Left forelimb (tissue), 1 donor: ENCODE results near the gene PRR5L.
"Not testable (repeated sequence)": the region's sequence is repeated elsewhere in the genome, so short reads cannot be mapped to it uniquely, and the experiment has no call there.

Experiments
- DNase-seq: peaks from one replicate; pipeline ENCODE4 v3.0.0-alpha.2; 2018; ENCODE audit warnings: low spot score

PRR5L gene

DNA sequence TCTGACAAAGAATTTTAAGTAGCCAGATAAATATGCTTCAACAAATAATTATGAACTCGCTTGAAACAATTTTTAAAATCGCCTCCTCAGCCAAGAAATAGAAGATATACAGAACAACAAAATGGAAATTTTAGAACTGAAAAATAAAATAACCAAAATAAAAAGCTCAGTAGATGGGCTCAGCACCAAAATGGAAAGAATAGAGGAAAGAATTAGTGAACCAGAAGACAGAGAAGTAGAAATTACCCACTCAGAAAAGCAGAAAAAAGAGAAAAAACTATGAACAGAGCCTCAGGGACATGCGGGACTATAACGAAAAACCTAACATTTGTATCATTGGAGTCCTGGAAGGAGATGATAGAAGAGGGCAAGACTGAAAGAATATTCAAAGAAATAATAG, 14.2 kb upstream of the PRR5L start:
- DNase-seq = no peak

DNA sequence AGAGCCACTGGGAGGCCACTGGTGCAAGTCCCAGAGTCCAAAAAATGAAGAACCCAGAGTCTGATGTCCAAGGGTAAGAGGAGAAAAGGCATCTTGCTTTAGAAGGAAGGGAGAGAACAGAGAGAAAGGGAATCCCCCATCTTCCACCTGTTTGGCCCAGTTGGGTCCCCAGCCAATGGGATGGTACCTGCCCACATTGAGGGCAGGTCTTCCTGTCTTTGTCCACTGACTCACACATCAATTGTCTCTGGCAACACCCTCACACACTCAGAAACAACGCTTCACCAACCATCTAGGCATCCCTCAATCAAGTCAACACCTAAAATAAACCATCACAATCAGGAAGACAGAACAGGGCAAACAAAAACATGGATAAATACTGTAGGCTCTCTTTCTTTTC, 13.2 kb upstream of the PRR5L start:
- DNase-seq = no peak

DNA sequence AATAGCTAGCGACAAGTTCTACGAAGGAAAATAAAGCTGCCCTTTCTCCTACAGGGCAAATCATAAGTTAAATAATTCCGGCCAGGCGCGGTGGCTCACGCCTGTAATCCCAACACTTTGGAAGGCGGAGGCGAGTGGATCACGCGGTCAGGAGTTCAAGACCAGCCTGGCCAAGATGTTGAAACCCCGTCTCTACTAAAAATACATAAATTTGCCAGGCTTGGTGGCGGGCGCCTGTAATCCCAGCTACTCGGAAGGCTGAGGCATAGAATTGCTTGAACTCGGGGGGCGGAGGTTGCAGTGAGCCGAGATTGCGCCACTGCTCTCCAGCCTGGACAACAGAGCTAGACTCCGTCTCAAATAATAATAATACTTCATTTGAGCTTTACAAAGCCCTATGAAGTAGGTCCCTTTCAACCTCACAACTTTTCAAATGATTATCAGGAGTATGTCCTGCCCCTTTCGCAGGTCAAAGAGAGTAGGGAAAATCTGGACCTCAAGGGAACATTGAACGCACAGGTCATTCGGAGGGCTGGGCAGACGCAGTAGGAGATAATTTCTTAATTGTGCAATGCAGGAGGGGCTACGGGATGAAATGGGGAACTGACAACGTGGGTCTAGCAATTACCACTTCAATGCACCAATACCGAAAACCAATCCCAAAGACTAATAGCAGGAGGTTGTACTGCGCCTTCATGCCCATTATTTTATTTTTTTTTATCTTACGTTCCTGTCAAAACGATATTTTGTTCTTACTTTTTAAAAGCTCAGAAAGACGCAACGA, 7.5 kb upstream of the PRR5L start:
- no peak for DNase-seq

- peak; percentile 94 for DNase-seq
Measured at GRCh38 chr11:36289226-36289852, 6.7 kb upstream of the PRR5L start, which contains the start of gene COMMD9. Gene COMMD9 (minus strand): TSS chr11:36289424. CDS start chr11:36289412, 12 bp downstream.

GRCh38 chr11:36292311-36292722, 3.8 kb upstream of the PRR5L start:
- DNase-seq = no peak

DNA sequence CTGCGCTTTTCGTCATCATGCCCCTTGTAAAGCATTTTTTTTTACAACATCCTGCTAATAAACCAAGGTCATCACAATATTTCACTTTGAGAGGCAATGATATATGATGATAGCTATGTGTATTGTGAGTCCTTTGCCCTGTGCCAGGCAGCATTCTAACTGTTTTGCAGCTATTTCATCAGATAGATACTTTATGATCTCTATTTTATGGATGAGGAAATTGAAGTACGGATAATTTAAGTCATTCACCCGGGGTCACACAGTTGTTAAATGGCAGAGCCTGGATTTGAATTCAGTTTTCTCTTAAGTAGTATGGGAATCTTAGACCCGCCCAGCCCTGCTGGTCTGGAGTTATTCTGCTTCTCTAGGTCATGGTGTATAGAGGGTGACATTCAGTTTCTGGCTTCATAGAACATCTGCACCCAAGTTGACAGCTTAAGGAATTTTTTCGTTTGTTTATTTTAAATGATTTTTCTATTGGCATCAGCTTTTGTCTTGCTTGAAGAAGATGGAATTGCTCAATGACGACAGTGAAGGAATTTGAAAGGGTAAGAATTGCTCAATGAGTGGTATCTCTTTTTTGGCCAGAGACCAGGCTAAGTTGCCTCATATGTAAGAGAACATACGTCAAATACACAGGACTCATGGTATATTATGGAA, 926 bp downstream of the PRR5L start:
- no peak for DNase-seq

GRCh38 chr11:36300650-36301049, 4.6 kb downstream of the PRR5L start:
- peak; percentile 79 for DNase-seq

DNA sequence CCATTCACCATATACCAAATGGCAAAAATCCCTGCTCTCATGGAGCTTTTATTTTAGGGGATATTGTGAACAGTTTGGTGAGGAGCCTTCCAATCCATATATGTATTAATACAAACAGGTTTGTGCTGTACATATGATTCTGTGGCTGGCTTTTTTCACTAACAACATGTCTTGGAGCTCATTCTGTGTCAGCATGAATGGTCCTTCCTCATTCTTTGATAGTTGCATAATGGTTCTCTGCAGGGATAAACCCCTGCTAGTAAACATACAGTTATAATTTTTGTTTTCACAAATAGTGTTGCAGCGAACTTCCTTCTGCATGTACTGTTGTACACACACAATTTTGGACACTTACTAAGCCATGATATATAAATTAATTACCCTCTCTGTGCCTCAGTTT, 8.3 kb downstream of the PRR5L start:
- no peak for DNase-seq

GRCh38 chr11:36305047-36305446, 9.0 kb downstream of the PRR5L start:
- DNase-seq = no peak

GRCh38 chr11:36306888-36307287, 10.8 kb downstream of the PRR5L start:
- no peak for DNase-seq

DNA sequence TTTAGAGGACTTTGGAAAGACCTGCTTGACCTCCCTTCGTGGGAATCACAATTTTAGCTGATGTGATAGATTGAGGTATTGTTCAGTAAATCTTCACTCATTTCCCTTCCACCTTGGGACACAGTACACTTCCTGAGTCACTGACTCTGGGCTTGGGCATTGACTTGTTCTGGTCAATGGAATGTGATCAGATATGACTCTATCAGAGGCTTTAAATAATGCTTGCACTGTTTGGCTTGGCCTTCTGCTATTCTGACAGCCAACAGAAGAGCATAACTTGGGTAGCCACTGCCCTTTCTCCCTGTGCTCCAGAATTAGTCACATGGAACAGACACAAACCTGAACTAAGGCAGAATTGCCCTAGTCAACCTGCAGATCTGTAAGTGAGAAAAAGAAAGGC, 12.5 kb downstream of the PRR5L start:
- no peak for DNase-seq

- no peak for DNase-seq
Measured at GRCh38 chr11:36309779-36310178, 13.7 kb downstream of the PRR5L start.

- no peak for DNase-seq
Measured at GRCh38 chr11:36311926-36312595, 16.0 kb downstream of the PRR5L start.

- no peak for DNase-seq
Measured at GRCh38 chr11:36312611-36313472, 16.8 kb downstream of the PRR5L start.

GRCh38 chr11:36313750-36314433, 17.8 kb downstream of the PRR5L start:
- no peak for DNase-seq

DNA sequence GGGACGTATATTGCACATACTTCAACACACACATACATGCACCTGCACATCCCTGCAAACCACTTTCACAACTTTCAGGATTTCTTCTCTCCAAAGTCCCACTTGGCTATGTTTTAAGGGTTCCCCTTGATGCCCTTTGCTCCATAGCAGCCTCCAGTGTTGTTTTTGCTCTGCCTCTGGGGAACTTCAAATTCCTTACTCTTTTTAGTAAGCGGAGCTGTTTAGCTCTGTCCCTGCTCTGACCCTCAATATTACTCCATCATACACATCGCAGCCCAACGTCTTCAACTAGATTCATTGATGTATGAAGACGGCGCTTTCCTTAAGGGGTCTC, 18.3 kb downstream of the PRR5L start:
- no peak for DNase-seq

DNA sequence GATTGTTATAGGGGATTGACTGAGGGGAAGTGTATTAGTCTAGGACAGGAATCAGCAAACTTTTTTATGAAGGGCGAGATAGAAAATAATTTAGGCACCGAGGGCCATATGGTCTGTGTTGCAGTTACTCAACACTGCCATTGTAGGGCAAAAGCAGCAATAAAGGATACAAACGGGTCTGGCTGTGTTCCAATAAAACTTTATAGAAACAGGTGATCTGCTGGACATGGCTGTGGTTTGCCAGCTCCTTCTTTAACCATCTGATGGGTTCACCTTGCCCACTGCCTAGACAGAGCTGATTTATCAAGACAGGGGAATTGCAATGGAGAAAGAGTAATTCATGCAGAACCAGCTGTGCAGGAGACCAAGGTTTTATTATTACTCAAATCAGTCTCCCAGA, 20.0 kb downstream of the PRR5L start:
- DNase-seq = no peak

GRCh38 chr11:36317992-36318391, 21.9 kb downstream of the PRR5L start:
- DNase-seq = no peak

DNA sequence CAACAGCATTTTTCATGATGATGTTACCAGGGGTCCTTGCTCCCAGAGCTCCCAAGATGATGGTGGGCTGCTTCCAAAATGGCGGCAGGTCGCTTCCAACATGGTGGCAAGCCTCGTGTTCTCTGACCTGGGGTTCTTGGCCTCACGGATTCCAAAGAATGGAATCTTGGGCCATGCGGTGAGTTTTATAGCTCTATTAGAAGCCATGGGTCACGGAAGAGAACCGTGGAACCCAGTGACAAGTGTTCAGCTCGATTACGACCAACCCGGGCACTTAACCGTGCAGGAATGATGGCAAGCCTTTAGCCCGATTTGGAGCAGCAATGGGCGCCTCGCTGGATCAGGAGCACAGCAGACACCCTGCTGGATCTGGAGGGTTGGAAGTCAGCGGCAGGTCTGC, 28.9 kb downstream of the PRR5L start:
- DNase-seq = not testable (repeated sequence)

- DNase-seq = not testable (repeated sequence)
Measured at GRCh38 chr11:36325403-36325802, 29.3 kb downstream of the PRR5L start.
